Right lobe of liver (tissue), 6 donors: ENCODE results near the gene MYLK. TPM values are rescaled to one million over a fixed set of nuclear protein-coding genes. Genes with fewer than 3 reads are reported as not detected.

Experiments used
- ATAC-seq, 4 donors: fragments of 200-7000 bp; cut with Tn5 transposase; one replicate each; pipeline ENCODE4 v1.9.1; 2020; ENCODE audit warnings: mild to moderate bottlenecking in 4 of 4, moderate library complexity in 4 of 4
- DNase-seq, 3 donors: peaks; one replicate each; pipeline ENCODE4 v3.0.0-alpha.2; 2020
- H3K27ac ChIP-seq, 3 donors: fragments of 200-600 bp; one replicate each; pipeline ENCODE4 v1.8.0; 2022
- H3K27me3 ChIP-seq, 2 donors: fragments of 200-600 bp; one replicate each; pipeline ENCODE4 v1.8.0; 2022
- H3K36me3 ChIP-seq, 4 donors: fragments of 200-600 bp; sonication (generic) in 1 of 4; one replicate each; pipeline versions ENCODE4 v1.5.1 to v1.8.0; 2017 to 2022; ENCODE audit warnings: control low read depth in 1 of 4
- H3K4me1 ChIP-seq, 4 donors: fragments of 200-600 bp; sonication (generic) in 1 of 4; one replicate each; pipeline versions ENCODE4 v1.5.1 to v1.8.0; 2017 to 2022; ENCODE audit warnings: control low read depth in 1 of 4
- H3K4me3 ChIP-seq, 3 donors: fragments of 200-600 bp; one replicate each; pipeline ENCODE4 v1.8.0; 2022
- H3K9me3 ChIP-seq, 4 donors: fragments of 200-600 bp; sonication (generic) in 1 of 4; one replicate each; pipeline versions ENCODE4 v1.5.1 to v1.8.0; 2017 to 2022; ENCODE audit warnings: control low read depth in 1 of 4
- POLR2A ChIP-seq: fragments of 450-650 bp; IDR thresholded peaks from one replicate; pipeline ENCODE4 v1.6.1; 2017; ENCODE audit warnings: antibody characterized with exemption, mild to moderate bottlenecking
- WGBS: methylation state at CpG from one replicate; pipeline ENCODE4 v1.1.6; 2018; ENCODE audit warnings: low coverage, low lambda C conversion rate; ENCODE audit not compliant: insufficient coverage; ENCODE audit errors: missing lambda C conversion rate; 5-methylcytosine and 5-hydroxymethylcytosine counted together
- intact Hi-C, 2 donors: fragments of 100-400 bp; cut with DNase I; formaldehyde crosslinking; loops; one replicate each; pipeline versions ENCODE4 v1.11.2 to v1.14.1; 2022
- total RNA-seq, 6 experiments: library from RNA; depleted of rRNA in 2 of 6; stranded (reverse); fragments of >200 nt in 2 of 6; fragmentation: NEBNext Ultra II Directional in 3 of 6; extraction: Animal tissue kit (Norgen Biotek cat#: 25700) in 3 of 6; gene quantifications; one replicate each; pipeline versions ENCODE4 v1.1.0 to v1.2.4, GENCODE V29; 2016 to 2023
- TF ChIP-seq, protein P1 (sequence below), 4 donors: fragments of 200-600 bp in 3 of 4; fragments of 450-650 bp in 1 of 4; IDR thresholded peaks; one replicate each; pipeline versions ENCODE4 v1.5.1 to v1.8.0; 2016 to 2022; ENCODE audit warnings: antibody characterized with exemption in 4 of 4, mild to moderate bottlenecking in 2 of 4
- donor health status: DM: no; HTN: yes; CAD: no.
- donor health status: DM: no; HTN: no; CAD: no.
- donor health status: DM: no; HTN: no; CAD: no.
- donor health status: DM: no; HTN: yes; CAD: no.
- donor health status: DM: no; HTN: yes; CAD: no.

MYLK gene
- total RNA-seq, 6 experiments from 2014 or later, result 61.1 to 146 (median 97.8) TPM

GRCh38 chr3:123819949-123820348, 64.2 kb downstream of the MYLK start:
- Histone ChIP-seq H3K27ac (no peak overlapping the region), H3K27me3 (no peaks in the 10 kb centered on the region), H3K4me3 (no peak overlapping the region), H3K9me3 (no peaks in the 10 kb centered on the region), H3K36me3 (no peaks in the 10 kb centered on the region), H3K4me1 (no peaks in the 10 kb centered on the region)
- DNase-seq, result no peak
- WGBS, result no CpG with 5 or more reads among the region's 1 CpG
- no peak for ATAC-seq
- intact Hi-C loops, result no loop called here
- TF ChIP-seq, protein P1, sequence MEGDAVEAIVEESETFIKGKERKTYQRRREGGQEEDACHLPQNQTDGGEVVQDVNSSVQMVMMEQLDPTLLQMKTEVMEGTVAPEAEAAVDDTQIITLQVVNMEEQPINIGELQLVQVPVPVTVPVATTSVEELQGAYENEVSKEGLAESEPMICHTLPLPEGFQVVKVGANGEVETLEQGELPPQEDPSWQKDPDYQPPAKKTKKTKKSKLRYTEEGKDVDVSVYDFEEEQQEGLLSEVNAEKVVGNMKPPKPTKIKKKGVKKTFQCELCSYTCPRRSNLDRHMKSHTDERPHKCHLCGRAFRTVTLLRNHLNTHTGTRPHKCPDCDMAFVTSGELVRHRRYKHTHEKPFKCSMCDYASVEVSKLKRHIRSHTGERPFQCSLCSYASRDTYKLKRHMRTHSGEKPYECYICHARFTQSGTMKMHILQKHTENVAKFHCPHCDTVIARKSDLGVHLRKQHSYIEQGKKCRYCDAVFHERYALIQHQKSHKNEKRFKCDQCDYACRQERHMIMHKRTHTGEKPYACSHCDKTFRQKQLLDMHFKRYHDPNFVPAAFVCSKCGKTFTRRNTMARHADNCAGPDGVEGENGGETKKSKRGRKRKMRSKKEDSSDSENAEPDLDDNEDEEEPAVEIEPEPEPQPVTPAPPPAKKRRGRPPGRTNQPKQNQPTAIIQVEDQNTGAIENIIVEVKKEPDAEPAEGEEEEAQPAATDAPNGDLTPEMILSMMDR (IDR thresholded peaks at IDR 0.05), result no peak
- TF ChIP-seq POLR2A, result no peak

- intact Hi-C loops, result no loop called here
- no peak for ATAC-seq
- no peaks in the 10 kb centered on the region for H3K36me3 ChIP-seq
- no peaks in the 10 kb centered on the region for H3K9me3 ChIP-seq
- DNase-seq, result no peak
- no peaks in the 10 kb centered on the region for H3K4me1 ChIP-seq
- WGBS, result 77% methylated on average over 2 of the region's 2 CpGs
- TF ChIP-seq POLR2A, result no peak
- TF ChIP-seq, protein P1 (IDR thresholded peaks at IDR 0.05), result no peak
- no peak overlapping the region for H3K27ac ChIP-seq
- no peak overlapping the region for H3K4me3 ChIP-seq
- H3K27me3 ChIP-seq, result no peaks in the 10 kb centered on the region
These were observed 65.2 kb downstream of the MYLK start for GRCh38 chr3:123818921-123819429.

DNA sequence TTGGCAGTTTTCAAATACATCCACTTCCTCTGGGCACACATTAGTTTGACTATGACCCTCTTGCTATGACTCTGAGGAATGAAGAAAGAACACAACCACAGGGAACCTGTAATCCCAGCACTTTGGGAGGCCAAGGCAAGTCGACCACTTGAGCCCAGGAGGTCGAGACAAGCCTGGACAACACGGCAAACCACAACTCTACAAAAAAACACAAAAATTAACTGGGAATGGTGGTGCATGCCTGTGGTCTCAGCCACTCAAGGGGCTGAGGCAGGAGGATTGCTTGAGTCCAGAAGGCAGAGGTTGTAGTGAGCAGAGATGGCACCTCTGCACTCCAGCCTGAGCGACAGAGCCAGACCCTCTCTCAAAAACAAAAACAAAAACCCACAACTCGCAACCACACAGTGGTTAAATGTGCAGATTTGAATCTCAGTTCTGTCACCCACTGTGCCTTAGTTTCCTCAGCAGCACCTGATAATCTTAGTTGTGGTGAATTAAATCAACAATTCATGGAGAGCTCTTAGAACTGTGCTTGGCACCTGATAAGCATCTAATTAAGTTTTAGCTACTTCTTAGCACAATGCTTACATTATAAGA, 65.7 kb downstream of the MYLK start:
- ATAC-seq (no peak), DNase-seq (no peak)
- 70% methylated on average over 5 of the region's 5 CpGs for WGBS
- no peaks in the 10 kb centered on the region for H3K27me3 ChIP-seq
- H3K36me3 ChIP-seq, result no peaks in the 10 kb centered on the region
- intact Hi-C loops, result no loop called here
- H3K27ac ChIP-seq, result no peak overlapping the region
- TF ChIP-seq, protein P1 (IDR thresholded peaks at IDR 0.05), result no peak
- TF ChIP-seq POLR2A, result no peak
- no peaks in the 10 kb centered on the region for H3K4me1 ChIP-seq
- no peaks in the 10 kb centered on the region for H3K9me3 ChIP-seq
- no peak overlapping the region for H3K4me3 ChIP-seq

DNA sequence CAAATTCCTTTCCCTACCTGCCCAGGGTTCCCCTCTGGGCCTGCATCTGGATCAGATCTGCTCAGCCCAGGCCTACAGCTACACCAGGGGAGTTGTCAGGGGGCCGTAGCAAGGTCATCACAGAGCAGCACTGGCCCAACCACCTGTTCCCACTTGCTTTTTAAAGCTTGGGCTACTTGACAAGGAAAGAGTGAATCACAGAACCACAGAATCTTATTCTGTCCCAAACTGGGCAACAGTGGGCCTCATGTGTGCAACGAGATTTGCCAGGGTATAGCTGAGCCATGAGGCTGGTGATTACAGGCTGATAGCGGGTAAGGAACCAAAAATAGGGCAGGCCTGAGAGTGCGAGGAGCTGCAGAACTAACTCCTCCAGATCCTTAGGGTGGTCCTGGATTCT, 66.7 kb downstream of the MYLK start:
- Histone ChIP-seq H3K36me3 (no peaks in the 10 kb centered on the region), H3K27me3 (no peaks in the 10 kb centered on the region), H3K9me3 (no peaks in the 10 kb centered on the region), H3K27ac (peak overlapping the region in 1 of 3 donors; percentile 13), H3K4me1 (no peaks in the 10 kb centered on the region), H3K4me3 (no peak overlapping the region)
- WGBS, result 88% methylated on average over 3 of the region's 4 CpGs
- intact Hi-C loops, result no loop called here
- no peak for TF ChIP-seq POLR2A
- TF ChIP-seq, protein P1 (IDR thresholded peaks at IDR 0.05), result no peak
- ATAC-seq (no peak), DNase-seq (no peak)
